Neural cell (in vitro differentiated cells): ENCODE results near the gene STMN3. TPM values are rescaled to one million over a fixed set of nuclear protein-coding genes. Genes with fewer than 3 reads are reported as not detected.

ENCODE experiments used
- H2AFZ ChIP-seq: fragments of 200-600, 300-800 bp; sonication (generic), shearing (Covaris generic); 2 replicates; pipeline ENCODE4 v1.6.0; 2014; ENCODE audit warnings: low read depth, mild to moderate bottlenecking, antibody characterized with exemption, low read length, moderate library complexity
- H3F3A ChIP-seq: fragments of 200-600 bp; shearing (Covaris generic); 2 replicates; pipeline ENCODE4 v1.6.1; 2016; ENCODE audit warnings: mild to moderate bottlenecking, moderate library complexity, mixed read lengths, antibody characterized with exemption, low read length; ENCODE audit not compliant: insufficient read depth, poor library complexity, severe bottlenecking
- H3K27ac ChIP-seq: fragments of 200-600, 300-800 bp; sonication (generic), shearing (Covaris generic); 2 replicates; pipeline ENCODE4 v1.5.1; 2014; ENCODE audit warnings: mild to moderate bottlenecking, low read length, moderate library complexity
- H3K27me3 ChIP-seq: fragments of 300-800, 200-600 bp; sonication (generic), shearing (Covaris generic); 2 replicates; pipeline ENCODE4 v1.6.0; 2014; ENCODE audit warnings: mild to moderate bottlenecking, low read depth, low read length, moderate library complexity; ENCODE audit not compliant: insufficient read depth
- H3K36me3 ChIP-seq: fragments of 300-800, 200-600 bp; sonication (generic), shearing (Covaris generic); 2 replicates; pipeline ENCODE4 v1.5.1; 2014; ENCODE audit warnings: mild to moderate bottlenecking, antibody characterized with exemption, low read length, moderate library complexity; ENCODE audit not compliant: insufficient read depth
- H3K4me2 ChIP-seq: fragments of 300-800, 200-600 bp; sonication (generic), shearing (Covaris generic); 2 replicates; pipeline ENCODE4 v1.6.0; 2014; ENCODE audit warnings: mild to moderate bottlenecking, low read length
- H3K4me3 ChIP-seq: fragments of 300-800, 200-600 bp; sonication (generic), shearing (Covaris generic); 2 replicates; pipeline ENCODE4 v1.5.1; 2014; ENCODE audit warnings: mild to moderate bottlenecking, low read length, moderate library complexity
- H3K79me2 ChIP-seq: fragments of 200-600 bp; shearing (Covaris generic); replicated peaks from 2 replicates; pipeline ENCODE4 v1.6.0; 2014; ENCODE audit warnings: mild to moderate bottlenecking, low read length, moderate library complexity; ENCODE audit not compliant: insufficient read depth
- H3K9ac ChIP-seq: fragments of 300-800, 200-600 bp; sonication (generic), shearing (Covaris generic); 2 replicates; pipeline ENCODE4 v1.6.1; 2016; ENCODE audit warnings: mild to moderate bottlenecking, low read length, mixed read lengths
- H3K9me2 ChIP-seq: fragments of 200-600 bp; shearing (Covaris generic); 2 replicates; pipeline ENCODE4 v1.6.1; 2016; ENCODE audit warnings: mild to moderate bottlenecking, low read length, mixed read lengths; ENCODE audit not compliant: insufficient read depth
- H3K9me3 ChIP-seq: fragments of 200-600, 300-800 bp; sonication (generic), shearing (Covaris generic); 2 replicates; pipeline ENCODE4 v1.6.1; 2016; ENCODE audit warnings: mild to moderate bottlenecking, mixed run types, low read length, moderate library complexity, mixed read lengths
- H4K20me1 ChIP-seq: fragments of 200-600 bp; shearing (Covaris generic); 2 replicates; pipeline ENCODE4 v1.6.1; 2016; ENCODE audit warnings: mild to moderate bottlenecking, mixed run types; ENCODE audit not compliant: insufficient read depth
- EP300 ChIP-seq: fragments of 450-650 bp; conservative IDR thresholded peaks from 2 replicates; pipeline ENCODE4 v1.6.1; 2014; ENCODE audit warnings: antibody characterized with exemption, mild to moderate bottlenecking, moderate library complexity; ENCODE audit not compliant: poor library complexity, severe bottlenecking
- EZH2 ChIP-seq: fragments of 200-600, 300-800 bp; shearing (Covaris generic), sonication (generic); IDR thresholded peaks from 2 replicates; pipeline ENCODE4 v1.6.1; 2014; ENCODE audit warnings: antibody characterized with exemption, low read length, borderline replicate concordance, mild to moderate bottlenecking; ENCODE audit not compliant: insufficient read depth, poor library complexity, severe bottlenecking
- POLR2AphosphoS5 ChIP-seq: IDR thresholded peaks from 2 replicates; pipeline ENCODE4 v1.6.1; 2012
- RAD21 ChIP-seq: fragments of 450-650 bp; conservative IDR thresholded peaks from 2 replicates; pipeline ENCODE4 v1.6.1; 2014; ENCODE audit warnings: antibody characterized with exemption, mild to moderate bottlenecking, moderate library complexity
- SMC3 ChIP-seq: fragments of 450-650 bp; conservative IDR thresholded peaks from 2 replicates; pipeline ENCODE4 v1.6.1; 2014; ENCODE audit warnings: antibody characterized with exemption, mild to moderate bottlenecking, moderate library complexity; ENCODE audit not compliant: poor library complexity
- TAF1 ChIP-seq: IDR thresholded peaks from 2 replicates; pipeline ENCODE4 v1.6.1; 2012; ENCODE audit warnings: low read depth
- polyA plus RNA-seq: library from polyadenylated mRNA; depleted of rRNA; stranded (reverse); fragments of >200 nt; gene quantifications from 2 replicates; pipeline ENCODE4 v1.2.3, GENCODE V29; 2014
- TF ChIP-seq, protein P1 (sequence below): fragments of 450-650 bp; IDR thresholded peaks from 2 replicates; pipeline ENCODE4 v1.5.1; 2014; ENCODE audit warnings: antibody characterized with exemption, mild to moderate bottlenecking, moderate library complexity; ENCODE audit not compliant: poor library complexity, severe bottlenecking
- TF ChIP-seq, protein P2 (sequence below): IDR thresholded peaks from 2 replicates; pipeline ENCODE4 v1.6.1; 2012; ENCODE audit warnings: borderline replicate concordance

STMN3 gene
- polyA plus RNA-seq, 1 donor from 2014 or later, result 268 TPM

DNA sequence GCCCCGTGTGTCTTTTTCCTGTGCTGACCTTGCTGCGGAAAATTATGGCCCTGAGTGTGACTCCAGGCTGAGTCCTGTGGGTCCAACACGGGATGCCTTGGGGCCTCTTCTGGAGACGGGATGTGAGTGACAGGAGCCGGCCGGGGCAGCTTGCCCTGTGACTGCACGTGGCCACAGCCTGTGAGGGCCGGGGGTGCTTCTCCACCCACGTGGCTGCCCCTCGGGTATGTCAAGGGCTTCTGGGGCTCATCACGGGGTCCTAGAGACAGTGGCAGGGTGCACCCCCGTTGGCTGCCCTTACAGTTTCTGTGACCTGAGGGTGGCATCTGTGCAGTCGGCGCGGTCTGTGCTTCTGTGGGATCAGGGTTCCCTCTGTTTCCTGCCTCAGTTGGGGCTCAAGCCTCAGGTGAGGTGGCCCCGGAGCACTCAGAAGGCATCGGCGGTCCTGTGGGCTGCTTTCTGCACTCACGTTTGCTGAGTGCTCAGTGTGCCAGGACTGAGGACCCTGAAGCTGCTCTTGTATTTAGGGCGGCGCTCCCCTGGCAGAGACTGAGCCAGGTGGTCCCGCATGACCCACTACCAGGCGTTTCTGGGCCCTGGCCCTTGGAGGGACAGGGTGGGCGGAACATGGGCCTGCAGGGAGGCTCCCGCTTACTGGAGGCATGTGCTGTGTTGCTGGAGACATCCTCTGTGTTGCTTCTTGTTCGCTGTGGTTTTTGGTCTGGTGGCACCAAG, 10.3 kb upstream of the STMN3 start:
- H4K20me1 ChIP-seq, result no peaks in the 10 kb centered on the region
- no peaks in the 10 kb centered on the region for H3K36me3 ChIP-seq
- H3K9ac ChIP-seq, result no peak overlapping the region
- no peak overlapping the region for H3K4me3 ChIP-seq
- H2AFZ ChIP-seq, result no peak overlapping the region
- no peaks in the 10 kb centered on the region for H3F3A ChIP-seq
- no peaks in the 10 kb centered on the region for H3K9me3 ChIP-seq
- H3K27me3 ChIP-seq, result no peaks in the 10 kb centered on the region
- H3K4me2 ChIP-seq, result no peak overlapping the region
- TF ChIP-seq, protein P1, sequence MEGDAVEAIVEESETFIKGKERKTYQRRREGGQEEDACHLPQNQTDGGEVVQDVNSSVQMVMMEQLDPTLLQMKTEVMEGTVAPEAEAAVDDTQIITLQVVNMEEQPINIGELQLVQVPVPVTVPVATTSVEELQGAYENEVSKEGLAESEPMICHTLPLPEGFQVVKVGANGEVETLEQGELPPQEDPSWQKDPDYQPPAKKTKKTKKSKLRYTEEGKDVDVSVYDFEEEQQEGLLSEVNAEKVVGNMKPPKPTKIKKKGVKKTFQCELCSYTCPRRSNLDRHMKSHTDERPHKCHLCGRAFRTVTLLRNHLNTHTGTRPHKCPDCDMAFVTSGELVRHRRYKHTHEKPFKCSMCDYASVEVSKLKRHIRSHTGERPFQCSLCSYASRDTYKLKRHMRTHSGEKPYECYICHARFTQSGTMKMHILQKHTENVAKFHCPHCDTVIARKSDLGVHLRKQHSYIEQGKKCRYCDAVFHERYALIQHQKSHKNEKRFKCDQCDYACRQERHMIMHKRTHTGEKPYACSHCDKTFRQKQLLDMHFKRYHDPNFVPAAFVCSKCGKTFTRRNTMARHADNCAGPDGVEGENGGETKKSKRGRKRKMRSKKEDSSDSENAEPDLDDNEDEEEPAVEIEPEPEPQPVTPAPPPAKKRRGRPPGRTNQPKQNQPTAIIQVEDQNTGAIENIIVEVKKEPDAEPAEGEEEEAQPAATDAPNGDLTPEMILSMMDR, result no peak
- TF ChIP-seq TAF1 (no peak), RAD21 (no peak), EP300 (no peak), EZH2 (no peak), SMC3 (no peak), POLR2AphosphoS5 (no peak)
- TF ChIP-seq, protein P2, sequence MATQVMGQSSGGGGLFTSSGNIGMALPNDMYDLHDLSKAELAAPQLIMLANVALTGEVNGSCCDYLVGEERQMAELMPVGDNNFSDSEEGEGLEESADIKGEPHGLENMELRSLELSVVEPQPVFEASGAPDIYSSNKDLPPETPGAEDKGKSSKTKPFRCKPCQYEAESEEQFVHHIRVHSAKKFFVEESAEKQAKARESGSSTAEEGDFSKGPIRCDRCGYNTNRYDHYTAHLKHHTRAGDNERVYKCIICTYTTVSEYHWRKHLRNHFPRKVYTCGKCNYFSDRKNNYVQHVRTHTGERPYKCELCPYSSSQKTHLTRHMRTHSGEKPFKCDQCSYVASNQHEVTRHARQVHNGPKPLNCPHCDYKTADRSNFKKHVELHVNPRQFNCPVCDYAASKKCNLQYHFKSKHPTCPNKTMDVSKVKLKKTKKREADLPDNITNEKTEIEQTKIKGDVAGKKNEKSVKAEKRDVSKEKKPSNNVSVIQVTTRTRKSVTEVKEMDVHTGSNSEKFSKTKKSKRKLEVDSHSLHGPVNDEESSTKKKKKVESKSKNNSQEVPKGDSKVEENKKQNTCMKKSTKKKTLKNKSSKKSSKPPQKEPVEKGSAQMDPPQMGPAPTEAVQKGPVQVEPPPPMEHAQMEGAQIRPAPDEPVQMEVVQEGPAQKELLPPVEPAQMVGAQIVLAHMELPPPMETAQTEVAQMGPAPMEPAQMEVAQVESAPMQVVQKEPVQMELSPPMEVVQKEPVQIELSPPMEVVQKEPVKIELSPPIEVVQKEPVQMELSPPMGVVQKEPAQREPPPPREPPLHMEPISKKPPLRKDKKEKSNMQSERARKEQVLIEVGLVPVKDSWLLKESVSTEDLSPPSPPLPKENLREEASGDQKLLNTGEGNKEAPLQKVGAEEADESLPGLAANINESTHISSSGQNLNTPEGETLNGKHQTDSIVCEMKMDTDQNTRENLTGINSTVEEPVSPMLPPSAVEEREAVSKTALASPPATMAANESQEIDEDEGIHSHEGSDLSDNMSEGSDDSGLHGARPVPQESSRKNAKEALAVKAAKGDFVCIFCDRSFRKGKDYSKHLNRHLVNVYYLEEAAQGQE, result no peak
- H3K9me2 ChIP-seq, result no peaks in the 10 kb centered on the region
- no peak overlapping the region for H3K27ac ChIP-seq
- no peaks in the 10 kb centered on the region for H3K79me2 ChIP-seq

DNA sequence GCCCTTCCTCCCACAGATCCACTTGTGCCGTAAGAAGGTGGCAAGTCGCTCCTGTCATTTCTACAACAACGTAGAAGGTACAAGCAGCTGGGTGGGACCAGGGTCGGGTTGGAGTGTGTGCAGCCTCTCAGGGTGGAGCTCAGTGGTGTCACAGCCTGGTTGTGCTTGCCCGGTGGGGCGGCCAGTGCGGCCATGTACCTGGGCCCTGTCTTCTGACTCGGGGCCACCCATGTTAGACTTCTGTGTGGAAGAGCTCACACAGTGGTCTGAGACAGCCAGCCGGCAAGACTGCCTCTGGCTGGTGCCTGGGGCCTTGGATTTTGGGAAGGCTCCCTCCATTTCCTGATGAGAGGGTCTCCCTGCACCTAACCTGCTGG, 9.6 kb upstream of the STMN3 start:
- H3K4me3 ChIP-seq, result no peak overlapping the region
- H4K20me1 ChIP-seq, result no peaks in the 10 kb centered on the region
- H2AFZ ChIP-seq, result no peak overlapping the region
- no peaks in the 10 kb centered on the region for H3F3A ChIP-seq
- H3K9me3 ChIP-seq, result no peaks in the 10 kb centered on the region
- no peak overlapping the region for H3K27ac ChIP-seq
- H3K79me2 ChIP-seq, result no peaks in the 10 kb centered on the region
- TF ChIP-seq EP300 (no peak), RAD21 (no peak)
- TF ChIP-seq, protein P1, result no peak
- H3K9me2 ChIP-seq, result no peaks in the 10 kb centered on the region
- H3K4me2 ChIP-seq, result no peak overlapping the region
- no peaks in the 10 kb centered on the region for H3K36me3 ChIP-seq
- H3K9ac ChIP-seq, result no peak overlapping the region
- no peaks in the 10 kb centered on the region for H3K27me3 ChIP-seq
